GM21381 (cell line): Measurements from ENCODE around the gene MED16.
"Not testable (repeated sequence)": the region's sequence is repeated elsewhere in the genome, so short reads cannot be mapped to it uniquely, and the experiment has no call there.

Experiments
- ATAC-seq: cut with Tn5 transposase; IDR thresholded peaks from one replicate; pipeline ENCODE4 v1.9.1; 2021; ENCODE audit warnings: mild to moderate bottlenecking, moderate library complexity; ENCODE audit not compliant: unreplicated experiment

The MED16 gene

GRCh38 chr19:891421-892200 is 1.4 kb downstream of the MED16 start:
- not testable (repeated sequence) for ATAC-seq

DNA sequence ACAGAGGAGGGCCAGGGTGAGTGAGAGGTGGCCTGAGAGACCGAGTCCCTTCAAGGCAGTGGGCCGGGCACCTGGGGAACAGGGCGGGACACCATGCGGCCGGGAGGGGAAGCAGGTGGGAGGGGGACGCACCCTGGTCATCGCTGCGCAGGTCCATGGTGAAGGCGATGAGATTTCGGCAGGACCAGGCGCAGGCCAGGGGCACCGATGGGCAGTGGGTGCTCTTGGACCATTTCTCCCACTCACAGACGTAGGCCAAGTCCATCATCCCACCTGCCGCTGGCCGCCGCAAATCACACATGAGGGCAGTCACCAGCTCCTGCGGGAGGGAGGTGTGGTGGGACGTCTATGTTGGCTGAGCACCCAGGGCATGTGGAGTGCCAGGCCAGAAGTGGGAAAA is 2.2 kb downstream of the MED16 start:
- ATAC-seq: no peak

GRCh38 chr19:889662-890295 is 3.2 kb downstream of the MED16 start:
- no peak for ATAC-seq

GRCh38 chr19:888581-889385 is 4.2 kb downstream of the MED16 start:
- no peak for ATAC-seq

GRCh38 chr19:887599-887998 is 5.4 kb downstream of the MED16 start:
- no peak for ATAC-seq

- ATAC-seq: no peak
These were observed 5.9 kb downstream of the MED16 start for GRCh38 chr19:887072-887471.

GRCh38 chr19:885536-886224 is 7.3 kb downstream of the MED16 start:
- ATAC-seq: no peak

GRCh38 chr19:884420-885211 is 8.4 kb downstream of the MED16 start:
- ATAC-seq: no peak

DNA sequence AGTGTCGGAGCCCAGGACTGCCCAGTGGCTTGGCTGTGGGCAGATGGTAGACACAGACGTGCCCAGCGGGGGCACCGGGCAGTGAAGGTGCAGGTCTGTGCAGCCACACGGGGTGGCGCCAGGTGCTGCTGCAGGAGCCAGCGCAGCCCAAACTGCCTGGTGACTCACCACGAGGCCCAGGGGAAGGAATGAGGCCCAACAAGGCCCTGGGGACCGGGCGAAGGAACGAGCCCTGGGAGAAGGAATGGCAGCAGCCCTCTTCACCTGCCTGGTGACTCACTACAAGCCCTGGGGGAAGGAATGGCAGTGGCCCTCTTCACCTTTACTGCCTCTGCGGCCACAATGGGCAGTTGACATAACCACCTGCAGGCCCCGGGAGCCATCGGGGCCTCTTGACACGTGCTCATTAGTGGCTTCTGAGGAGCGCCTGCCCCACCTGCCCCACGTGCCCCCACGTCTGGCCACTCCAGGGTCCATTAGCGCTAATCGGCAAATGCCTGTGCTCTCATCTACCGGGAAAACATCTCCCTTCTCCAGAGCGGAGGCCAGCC is 9.3 kb downstream of the MED16 start:
- ATAC-seq: no peak

DNA sequence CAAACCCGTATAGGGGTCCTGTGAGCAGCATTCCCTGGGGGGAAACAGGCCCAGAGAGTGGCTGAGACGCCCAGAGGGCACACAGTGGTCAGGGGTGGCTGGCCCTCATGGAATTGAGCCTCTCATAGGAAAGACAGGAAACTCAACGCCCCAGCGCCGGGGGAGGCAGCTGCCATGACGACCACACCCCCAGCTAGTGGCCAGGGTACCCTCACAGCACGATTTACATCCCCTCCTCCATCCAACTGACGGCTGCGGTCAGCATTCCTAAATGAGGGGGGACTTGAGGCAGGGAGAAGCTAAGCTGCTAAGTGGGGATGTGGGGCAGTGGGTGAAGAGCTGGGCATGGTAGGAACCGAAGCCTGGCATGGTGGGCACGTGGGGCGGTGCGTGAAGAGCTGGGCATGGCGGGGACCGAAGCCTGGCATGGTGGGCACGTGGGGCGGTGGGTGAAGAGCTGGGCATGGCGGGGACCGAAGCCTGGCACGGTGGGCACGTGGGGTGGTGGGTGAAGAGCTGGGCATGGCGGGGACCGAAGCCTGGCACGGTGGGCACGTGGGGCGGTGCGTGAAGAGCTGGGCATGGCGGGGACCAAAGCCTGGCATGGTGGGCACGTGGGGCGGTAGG is 10.0 kb downstream of the MED16 start:
- ATAC-seq: no peak

- no peak for ATAC-seq
These were observed 11.5 kb downstream of the MED16 start for GRCh38 chr19:881385-882071.

DNA sequence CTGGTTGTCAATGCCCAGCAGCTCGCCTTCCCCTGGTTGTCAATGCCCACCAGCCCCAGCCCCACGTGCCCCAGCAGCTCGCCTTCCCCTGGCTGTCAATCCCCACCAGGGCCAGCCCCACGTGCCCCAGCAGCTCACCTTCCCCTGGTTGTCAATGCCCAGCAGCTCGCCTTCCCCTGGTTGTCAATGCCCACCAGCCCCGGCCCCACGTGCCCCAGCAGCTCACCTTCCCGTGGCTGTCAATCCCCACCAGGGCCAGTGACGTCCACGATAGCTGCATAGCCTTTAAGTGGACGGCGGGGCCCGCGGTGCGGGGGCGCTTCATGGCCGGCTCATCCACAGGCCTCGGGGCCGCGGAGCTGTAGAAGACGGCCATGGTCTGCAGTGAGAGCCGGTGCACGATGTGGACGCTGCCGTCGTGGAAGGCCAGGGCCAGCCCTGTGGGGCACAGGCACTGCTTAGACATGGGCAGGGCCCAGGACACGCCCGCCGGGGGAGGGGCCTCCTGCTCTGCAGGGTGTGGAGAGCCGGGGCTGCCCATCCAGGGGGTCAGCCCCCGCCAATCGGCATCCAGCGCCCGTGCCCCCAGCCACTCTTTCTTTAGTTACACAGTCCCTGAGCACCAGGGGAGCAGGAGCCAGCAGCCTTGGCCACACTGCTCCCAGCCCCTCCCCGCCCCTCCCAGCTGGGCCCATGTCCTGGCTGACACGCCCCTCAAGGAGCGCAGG is 13.1 kb downstream of the MED16 start:
- ATAC-seq: no peak

DNA sequence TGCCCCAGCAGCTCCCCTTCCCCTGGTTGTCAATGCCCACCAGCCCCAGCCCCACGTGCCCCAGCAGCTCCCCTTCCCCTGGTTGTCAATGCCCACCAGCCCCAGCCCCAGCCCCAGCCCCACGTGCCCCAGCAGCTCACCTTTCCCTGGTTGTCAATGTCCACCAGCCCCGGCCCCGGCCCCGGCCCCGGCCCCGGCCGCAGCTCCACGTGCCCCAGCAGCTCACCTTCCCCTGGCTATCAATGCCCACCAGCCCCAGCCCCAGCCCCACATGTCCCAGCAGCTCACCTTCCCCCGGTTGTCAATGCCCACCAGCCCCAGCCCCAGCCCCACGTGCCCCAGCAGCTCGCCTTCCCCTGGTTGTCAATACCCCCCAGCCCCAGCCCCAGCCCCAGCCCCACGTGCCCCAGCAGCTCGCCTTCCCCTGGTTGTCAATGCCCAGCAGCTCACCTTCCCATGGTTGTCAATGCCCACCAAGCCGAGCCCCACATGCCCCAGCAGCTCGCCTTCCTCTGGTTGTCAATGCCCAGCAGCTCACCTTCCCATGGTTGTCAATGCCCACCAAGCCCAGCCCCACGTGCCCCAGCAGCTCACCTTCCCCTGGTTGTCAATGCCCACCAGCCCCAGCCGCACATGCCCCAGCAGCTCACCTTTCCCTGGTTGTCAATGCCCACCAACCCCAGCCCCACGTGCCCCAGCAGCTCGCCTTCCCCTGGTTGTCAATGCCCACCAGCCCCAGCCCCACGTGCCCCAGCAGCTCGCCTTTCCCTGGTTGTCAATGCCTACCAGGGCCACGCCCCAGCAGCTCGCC is 14.0 kb downstream of the MED16 start:
- not testable (repeated sequence) for ATAC-seq

- not testable (repeated sequence) for ATAC-seq
These were observed 14.9 kb downstream of the MED16 start for GRCh38 chr19:877992-878660.

DNA sequence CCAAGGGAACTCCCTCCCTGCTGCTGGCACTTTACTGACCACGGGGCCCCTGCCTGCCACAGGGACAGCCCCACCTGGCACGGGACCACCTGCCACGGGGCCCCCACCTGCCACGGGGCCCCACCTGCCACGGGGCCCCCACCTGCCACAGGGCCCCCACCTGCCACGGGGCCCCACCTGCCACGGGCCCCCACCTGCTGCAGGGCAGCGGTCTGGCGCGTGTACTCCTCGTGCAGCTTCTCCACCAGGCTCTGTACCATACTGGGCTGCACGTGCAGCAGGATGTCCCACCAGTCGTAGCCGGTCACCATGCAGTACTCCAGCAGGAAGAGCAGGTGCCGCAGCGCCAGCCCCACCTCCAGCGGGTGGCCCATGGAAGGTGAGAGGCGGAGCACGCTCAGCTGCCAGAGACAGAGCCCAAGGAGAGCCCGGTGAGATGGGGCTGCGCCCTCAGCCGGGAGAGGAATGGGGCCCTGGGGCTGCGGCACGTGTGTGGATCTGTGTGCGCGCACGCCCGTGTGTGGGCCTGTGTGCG is 16.1 kb downstream of the MED16 start:
- no peak for ATAC-seq

GRCh38 chr19:876089-876488 is 16.9 kb downstream of the MED16 start:
- no peak for ATAC-seq
